Measurements from ENCODE around the gene CDA.

GRCh38 chr1:20630729-20631128 lies 41.8 kb downstream of the CDA start:
- TF ChIP-seq, protein P1, sequence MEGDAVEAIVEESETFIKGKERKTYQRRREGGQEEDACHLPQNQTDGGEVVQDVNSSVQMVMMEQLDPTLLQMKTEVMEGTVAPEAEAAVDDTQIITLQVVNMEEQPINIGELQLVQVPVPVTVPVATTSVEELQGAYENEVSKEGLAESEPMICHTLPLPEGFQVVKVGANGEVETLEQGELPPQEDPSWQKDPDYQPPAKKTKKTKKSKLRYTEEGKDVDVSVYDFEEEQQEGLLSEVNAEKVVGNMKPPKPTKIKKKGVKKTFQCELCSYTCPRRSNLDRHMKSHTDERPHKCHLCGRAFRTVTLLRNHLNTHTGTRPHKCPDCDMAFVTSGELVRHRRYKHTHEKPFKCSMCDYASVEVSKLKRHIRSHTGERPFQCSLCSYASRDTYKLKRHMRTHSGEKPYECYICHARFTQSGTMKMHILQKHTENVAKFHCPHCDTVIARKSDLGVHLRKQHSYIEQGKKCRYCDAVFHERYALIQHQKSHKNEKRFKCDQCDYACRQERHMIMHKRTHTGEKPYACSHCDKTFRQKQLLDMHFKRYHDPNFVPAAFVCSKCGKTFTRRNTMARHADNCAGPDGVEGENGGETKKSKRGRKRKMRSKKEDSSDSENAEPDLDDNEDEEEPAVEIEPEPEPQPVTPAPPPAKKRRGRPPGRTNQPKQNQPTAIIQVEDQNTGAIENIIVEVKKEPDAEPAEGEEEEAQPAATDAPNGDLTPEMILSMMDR (IDR thresholded peaks at IDR 0.05) = no peak
- TF ChIP-seq POLR2A (IDR thresholded peaks at IDR 0.05) = no peak
